Measurements from ENCODE around the gene ACTBL2.

DNA sequence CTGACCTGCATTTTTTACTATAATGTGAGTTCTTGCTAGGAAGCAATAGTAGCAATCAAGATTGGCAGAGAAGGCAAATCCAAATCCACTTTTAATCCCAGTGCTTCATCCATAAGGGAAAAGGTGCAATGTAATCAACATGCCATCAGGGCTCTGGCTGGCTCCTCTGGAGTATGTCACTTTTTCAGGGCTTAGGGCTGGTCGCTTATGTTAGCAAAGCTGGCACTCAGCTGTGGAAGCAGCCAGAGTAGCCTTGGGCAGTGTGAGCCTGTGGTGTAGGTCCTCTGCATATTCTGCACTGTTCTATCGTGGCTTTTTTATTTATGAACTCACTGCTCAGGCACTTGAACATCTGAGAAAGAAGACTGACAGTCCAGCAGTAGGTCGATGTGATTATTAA, 16.1 kb downstream of the ACTBL2 start:
- TF ChIP-seq CTCF (IDR thresholded peaks at IDR 0.05) (no peak), POLR2A (IDR thresholded peaks at IDR 0.05) (no peak)

All from breast epithelium (tissue), 3 donors.